ENCODE measurements around the gene EGFR.

Gene EGFR

GRCh38 chr7:55099821-55100543 is 81.2 kb downstream of the EGFR start:
- DNase-seq (ENCODE audit: low read depth in 2 of 3, low spot score in 1 of 3): no peak

- DNase-seq (ENCODE audit: low read depth in 2 of 3, low spot score in 1 of 3): no peak
Measured at GRCh38 chr7:55100544-55101327, 81.9 kb downstream of the EGFR start.

GRCh38 chr7:55101359-55101758 is 82.5 kb downstream of the EGFR start:
- no peak for DNase-seq (ENCODE audit: low read depth in 2 of 3, low spot score in 1 of 3)

DNA sequence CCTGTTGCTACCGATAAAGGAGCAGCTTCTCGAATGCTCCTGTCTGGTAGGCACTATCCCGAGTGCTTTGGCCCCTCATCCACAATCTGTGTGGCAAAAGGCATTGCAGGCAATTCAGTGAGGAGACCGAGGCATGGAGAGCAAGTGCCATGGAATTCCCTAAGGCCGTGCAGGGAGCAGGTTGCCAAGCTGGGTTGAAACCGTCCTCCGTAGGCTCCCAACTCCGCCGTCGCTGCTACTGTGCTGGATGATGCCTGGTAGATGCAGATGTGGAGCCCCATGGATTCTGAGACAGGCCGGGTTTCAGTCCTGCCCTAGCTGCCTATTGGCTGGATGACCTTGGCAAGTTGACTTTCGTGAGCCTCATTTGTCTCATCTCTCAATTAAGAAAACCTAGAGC is 85.3 kb downstream of the EGFR start:
- DNase-seq (ENCODE audit: low read depth in 2 of 3, low spot score in 1 of 3): no peak

- DNase-seq (ENCODE audit: low read depth in 2 of 3, low spot score in 1 of 3): no peak
Measured at GRCh38 chr7:55104712-55105433, 86.1 kb downstream of the EGFR start.

DNA sequence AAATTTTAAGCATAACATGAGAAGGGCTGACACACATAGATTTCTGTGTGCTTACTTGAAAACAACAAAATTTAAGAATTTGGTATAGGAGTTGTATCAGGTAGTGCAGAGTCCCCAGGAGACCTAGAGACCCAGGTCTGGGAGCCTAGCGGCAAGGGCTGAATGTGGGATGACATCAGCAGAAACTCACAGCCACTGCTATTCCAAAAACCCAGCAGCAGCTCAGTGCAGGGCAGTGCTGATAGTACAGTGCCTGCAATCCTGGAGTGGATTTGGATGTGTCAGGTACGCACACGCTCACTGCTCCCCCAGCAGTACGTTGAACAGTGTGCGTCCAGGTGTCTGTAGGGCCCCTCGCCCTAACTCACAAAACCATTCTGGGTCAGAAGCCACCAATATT is 87.1 kb downstream of the EGFR start:
- no peak for DNase-seq (ENCODE audit: low read depth in 2 of 3, low spot score in 1 of 3)

DNA sequence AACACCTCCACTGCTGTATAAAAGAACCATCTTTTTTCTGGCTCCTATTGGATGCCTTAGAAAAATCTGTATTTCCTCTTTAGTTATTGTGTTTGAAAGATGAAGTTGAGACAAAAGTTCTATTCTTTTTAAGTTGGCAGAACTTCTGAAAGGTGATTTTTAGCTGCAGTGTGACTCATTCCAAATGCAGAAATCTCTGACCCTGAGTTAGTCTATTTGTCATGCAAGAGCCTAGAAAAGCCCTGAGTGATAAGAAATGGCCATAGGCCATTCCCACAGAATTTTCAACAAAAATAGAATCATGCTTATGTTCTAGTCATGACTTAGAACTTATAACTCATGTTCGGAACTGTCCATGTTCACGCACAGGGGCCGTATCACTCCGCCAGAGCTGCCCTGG is 89.1 kb downstream of the EGFR start:
- no peak for DNase-seq (ENCODE audit: low read depth in 2 of 3, low spot score in 1 of 3)

DNA sequence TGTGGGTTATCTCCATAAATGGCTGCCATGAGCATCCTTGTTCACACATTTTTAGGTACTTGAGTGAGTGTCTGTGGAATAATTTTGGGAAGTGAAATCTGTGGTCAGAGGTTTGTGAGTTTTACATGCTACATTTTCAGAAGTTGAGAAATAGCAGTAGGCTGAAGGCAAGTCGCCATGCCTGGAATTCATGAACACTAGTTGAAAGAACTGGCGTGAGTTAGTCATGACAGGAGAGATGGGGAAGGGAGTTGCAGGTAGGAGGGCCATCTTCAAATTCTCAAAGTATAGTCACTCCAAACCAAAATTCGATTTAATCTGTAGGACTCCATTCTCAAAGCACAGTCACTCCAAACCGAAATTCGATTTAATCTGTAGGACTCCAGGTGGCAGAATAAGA is 89.6 kb downstream of the EGFR start:
- no peak for DNase-seq (ENCODE audit: low read depth in 2 of 3, low spot score in 1 of 3)

- DNase-seq (ENCODE audit: low read depth in 2 of 3, low spot score in 1 of 3): no peak
Measured at GRCh38 chr7:55108818-55109217, 90.0 kb downstream of the EGFR start.

DNA sequence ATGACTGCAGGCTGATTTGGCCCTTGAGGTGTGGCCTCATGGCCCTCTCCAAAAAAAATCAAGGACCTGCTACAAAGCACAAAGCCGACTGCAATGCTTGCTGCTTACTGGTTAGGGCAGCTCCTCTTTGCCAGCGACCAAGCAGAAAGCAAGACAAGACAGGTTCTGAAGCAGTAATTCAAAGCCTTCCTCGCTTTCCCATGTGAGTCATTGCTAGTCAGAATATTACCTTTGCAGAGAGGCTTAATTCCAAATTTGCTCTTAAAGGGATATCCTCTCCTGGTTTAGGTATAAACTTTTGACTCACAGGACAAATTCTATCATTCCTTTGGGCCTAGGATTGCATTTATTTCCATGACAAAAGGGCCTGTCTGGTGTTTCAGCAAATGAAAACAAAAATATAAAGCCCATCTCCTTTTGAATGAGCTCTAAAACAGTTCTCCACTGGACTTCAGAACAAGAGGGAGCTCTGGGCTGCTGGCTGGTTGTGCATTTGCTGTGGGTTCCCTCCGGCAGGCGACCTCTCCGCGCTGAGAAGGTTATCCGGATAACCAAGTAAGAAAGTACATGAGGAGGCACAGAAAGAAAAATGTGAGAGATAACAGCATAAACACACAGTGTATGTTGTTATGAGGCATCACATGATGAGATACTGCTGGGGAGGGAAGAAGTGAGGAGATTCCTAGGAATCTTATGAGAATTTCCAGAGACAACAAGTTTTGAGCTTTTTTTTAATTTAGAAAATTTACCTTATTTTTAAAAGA is 90.8 kb downstream of the EGFR start:
- no peak for DNase-seq (ENCODE audit: low read depth in 2 of 3, low spot score in 1 of 3)

GRCh38 chr7:55110282-55110992 is 91.6 kb downstream of the EGFR start:
- no peak for DNase-seq (ENCODE audit: low read depth in 2 of 3, low spot score in 1 of 3)

DNA sequence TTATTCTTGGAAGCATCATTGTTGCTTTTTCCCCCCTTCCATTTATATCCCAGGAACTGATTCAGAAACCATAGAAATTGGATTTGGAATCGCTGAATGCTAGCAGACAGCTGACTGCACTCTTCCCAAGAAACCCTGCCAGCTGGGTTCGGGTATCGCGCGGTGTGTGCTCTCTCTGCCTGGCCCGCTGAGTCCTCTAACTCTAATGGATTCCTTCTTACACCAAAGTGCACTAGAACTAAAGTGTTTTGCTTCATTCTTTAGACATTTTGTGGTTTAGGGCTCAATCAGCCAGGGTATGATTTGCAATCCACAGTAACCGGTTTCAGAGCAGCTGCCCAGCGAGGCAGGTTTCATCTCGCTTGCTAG is 92.2 kb downstream of the EGFR start:
- DNase-seq (ENCODE audit: low read depth in 2 of 3, low spot score in 1 of 3): no peak

- DNase-seq (ENCODE audit: low read depth in 2 of 3, low spot score in 1 of 3): no peak
Measured at GRCh38 chr7:55112056-55112455, 93.2 kb downstream of the EGFR start.

DNA sequence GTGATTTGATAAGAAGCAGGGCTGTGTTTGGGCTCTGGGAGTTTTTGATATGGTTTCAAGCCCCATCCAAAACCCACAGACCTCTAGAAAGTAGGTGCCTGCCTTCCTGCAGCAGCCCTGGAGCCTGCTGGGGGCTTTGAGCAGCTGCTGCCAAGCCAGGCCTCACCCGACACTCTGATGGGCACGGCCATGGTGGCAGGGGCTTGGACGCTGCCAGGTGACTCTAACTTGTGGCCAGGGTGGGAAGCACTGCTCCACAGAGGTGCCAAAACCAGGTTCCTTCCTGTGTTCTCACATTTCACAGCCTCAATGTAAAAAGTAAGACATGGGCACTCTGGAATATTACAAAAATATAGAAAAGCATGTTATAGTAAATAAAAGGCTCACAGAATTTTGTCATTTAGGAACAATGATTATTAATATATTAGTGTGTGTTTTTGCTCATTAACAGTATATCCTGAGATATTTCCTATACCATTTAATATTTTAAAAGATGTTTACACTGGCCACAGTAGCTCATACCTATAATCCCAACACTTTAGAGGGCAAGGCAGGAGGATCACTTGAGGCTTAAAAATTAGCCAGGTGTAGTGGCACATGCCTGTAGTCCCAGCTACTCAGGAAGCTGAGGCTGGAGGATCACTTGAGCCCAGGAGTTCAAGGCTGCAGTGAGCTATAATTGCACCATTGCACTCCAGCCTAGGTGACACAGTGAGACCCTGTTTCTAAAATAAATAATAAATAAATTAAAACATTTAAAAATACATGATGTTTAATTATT is 95.1 kb downstream of the EGFR start:
- no peak for DNase-seq (ENCODE audit: low read depth in 2 of 3, low spot score in 1 of 3)

DNA sequence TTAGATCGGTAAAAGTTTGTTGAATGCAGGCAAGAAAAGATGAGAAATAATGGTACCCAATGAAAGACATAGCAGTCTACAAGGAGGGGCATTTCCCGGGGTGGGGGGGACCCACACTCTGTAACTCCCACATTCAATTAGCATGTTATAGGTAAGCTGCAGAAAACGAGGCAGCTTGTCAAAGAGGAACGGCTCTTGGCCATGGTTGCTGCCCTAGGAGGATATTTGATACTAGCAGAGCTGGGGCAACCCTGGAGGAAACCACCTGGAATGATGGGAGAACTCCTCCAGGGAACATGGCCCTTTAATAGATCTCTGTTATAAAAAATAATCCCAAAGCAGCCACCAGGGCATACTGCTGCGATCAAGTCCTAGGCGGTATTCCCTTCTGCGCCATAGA is 98.5 kb downstream of the EGFR start:
- no peak for DNase-seq (ENCODE audit: low read depth in 2 of 3, low spot score in 1 of 3)

DNA sequence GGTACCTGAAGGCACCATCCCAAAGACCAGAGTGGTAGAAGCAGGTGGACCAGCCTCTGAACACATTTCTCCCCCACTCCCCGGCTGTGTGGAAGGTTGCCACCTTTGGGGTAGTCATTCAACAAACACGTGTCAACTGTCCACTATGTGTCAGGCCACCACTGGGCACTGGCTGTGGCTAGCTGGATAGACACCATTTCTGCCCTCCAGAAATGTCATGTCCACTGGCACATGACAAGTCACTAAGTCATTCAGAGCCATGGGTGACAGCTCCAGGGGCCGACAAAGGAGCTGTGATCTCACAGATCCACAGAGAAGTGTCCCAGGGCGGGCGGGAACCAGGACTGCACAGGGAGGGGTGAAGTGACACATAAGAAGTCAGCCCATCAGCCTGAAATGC is 99.6 kb downstream of the EGFR start:
- no peak for DNase-seq (ENCODE audit: low read depth in 2 of 3, low spot score in 1 of 3)

GRCh38 chr7:55119571-55119970 is 100.8 kb downstream of the EGFR start:
- DNase-seq (ENCODE audit: low read depth in 2 of 3, low spot score in 1 of 3): no peak

GRCh38 chr7:55120074-55120473 is 101.3 kb downstream of the EGFR start:
- DNase-seq (ENCODE audit: low read depth in 2 of 3, low spot score in 1 of 3): no peak

- no peak for DNase-seq (ENCODE audit: low read depth in 2 of 3, low spot score in 1 of 3)
Measured at GRCh38 chr7:55120501-55121198, 101.8 kb downstream of the EGFR start.

Data from stimulated activated CD4-positive, alpha-beta T cell treated with anti-CD3 and anti-CD28 coated beads, Interleukin-12 subunit alpha, Interleukin-12 subunit beta, amount 100 ng/mL, for 48 hours (primary cell).